Stimulated activated naive B cell treated with anti-CD40 and anti-IgM and Interleukin-4, amounts not matched to agents 10 μg/mL and 1 μg/mL and 100 μg/mL, for 72 hours (primary cell): Measurements from ENCODE around the gene MRPL16.
"Not testable (repeated sequence)": the region's sequence is repeated elsewhere in the genome, so short reads cannot be mapped to it uniquely, and the experiment has no call there.

Experiments used
- ATAC-seq, 2 donors: fragments of 150-1000 bp; cut with Tn5 transposase; replicated peaks; 2 replicates each; pipeline ENCODE4 v1.10.0; 2021; ENCODE audit warnings: moderate library complexity in 1 of 2
- DNase-seq: peaks from one replicate; pipeline ENCODE4 v3.0.0; 2021
- H3K27ac Mint-ChIP-seq: one replicate; pipeline ENCODE4 v1.8.0; 2022; ENCODE audit warnings: mild to moderate bottlenecking, mixed read lengths
- H3K27me3 Mint-ChIP-seq, 2 donors: one replicate each; pipeline ENCODE4 v1.8.0; 2022; ENCODE audit warnings: mixed read lengths in 2 of 2
- H3K36me3 Mint-ChIP-seq, 2 donors: one replicate each; pipeline ENCODE4 v1.8.0; 2022; ENCODE audit warnings: mixed read lengths in 2 of 2, mild to moderate bottlenecking in 1 of 2
- H3K4me1 Mint-ChIP-seq, 2 donors: one replicate each; pipeline ENCODE4 v1.8.0; 2022; ENCODE audit warnings: mixed read lengths in 2 of 2, mild to moderate bottlenecking in 1 of 2
- H3K4me3 Mint-ChIP-seq, 2 donors: one replicate each; pipeline ENCODE4 v1.8.0; 2022; ENCODE audit warnings: mild to moderate bottlenecking in 2 of 2, mixed read lengths in 2 of 2, moderate library complexity in 1 of 2
- H3K9me3 Mint-ChIP-seq, 2 donors: one replicate each; pipeline ENCODE4 v1.8.0; 2022; ENCODE audit warnings: mixed read lengths in 2 of 2, mild to moderate bottlenecking in 1 of 2

Gene MRPL16

GRCh38 chr11:59833602-59834001, 23.0 kb upstream of the MRPL16 start:
- ATAC-seq (no peak), DNase-seq (no peak)
- Mint-ChIP-seq H3K27me3 (no peaks in the 10 kb centered on the region), H3K9me3 (no peaks in the 10 kb centered on the region), H3K27ac (no peak overlapping the region), H3K4me1 (peaks cover 2 to 13% of the 10 kb centered on the region in 2 donors), H3K36me3 (no peaks in the 10 kb centered on the region), H3K4me3 (no peak overlapping the region)

GRCh38 chr11:59829358-59829757, 18.8 kb upstream of the MRPL16 start:
- H3K9me3 Mint-ChIP-seq, result no peaks in the 10 kb centered on the region

DNA sequence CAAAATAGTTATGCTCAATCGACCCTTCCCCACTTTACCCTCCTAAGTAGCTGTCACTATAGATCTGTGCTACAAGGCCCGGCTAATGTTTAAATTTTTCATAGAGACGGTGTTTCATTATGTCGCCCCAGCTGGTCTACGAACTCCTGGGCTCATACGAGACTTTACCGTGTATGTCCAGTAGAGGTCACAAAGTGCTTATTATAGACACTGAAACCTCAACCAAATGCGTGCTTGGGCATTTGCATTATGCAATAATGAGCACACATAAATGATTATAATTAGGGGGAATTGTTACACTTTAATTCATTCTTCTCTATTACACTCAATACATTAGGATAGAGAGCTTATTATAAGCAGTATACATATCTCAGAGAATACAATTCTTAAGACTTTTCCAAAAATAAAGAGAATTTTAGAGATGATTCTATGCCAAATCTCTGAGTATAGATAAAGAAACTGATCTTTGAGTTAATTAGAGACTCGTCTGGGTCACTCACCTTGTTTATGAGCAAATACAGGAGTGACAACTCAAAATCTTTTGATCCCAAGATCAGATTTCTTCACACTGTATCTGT, 12.5 kb upstream of the MRPL16 start:
- Mint-ChIP-seq H3K27ac (no peak overlapping the region), H3K4me1 (peaks cover 10 to 16% of the 10 kb centered on the region in 2 donors), H3K4me3 (no peak overlapping the region), H3K36me3 (no peaks in the 10 kb centered on the region), H3K9me3 (no peaks in the 10 kb centered on the region), H3K27me3 (no peaks in the 10 kb centered on the region)
- peak; percentile 13 for DNase-seq
- ATAC-seq, result peak; percentile 78 to 85

More at GRCh38 chr11:59829358-59829757, 18.8 kb upstream of the MRPL16 start:
- Mint-ChIP-seq H3K27ac (no peak overlapping the region), H3K27me3 (no peaks in the 10 kb centered on the region), H3K4me1 (peaks cover 2 to 13% of the 10 kb centered on the region in 2 donors), H3K36me3 (no peaks in the 10 kb centered on the region), H3K4me3 (no peak overlapping the region)
- DNase-seq (no peak), ATAC-seq (peak; percentile 57 to 66)

GRCh38 chr11:59818572-59818971, 8.0 kb upstream of the MRPL16 start:
- Mint-ChIP-seq H3K27ac (no peak overlapping the region), H3K4me3 (no peak overlapping the region), H3K36me3 (no peaks in the 10 kb centered on the region), H3K27me3 (no peaks in the 10 kb centered on the region), H3K4me1 (peaks cover 17 to 23% of the 10 kb centered on the region in 2 donors), H3K9me3 (no peaks in the 10 kb centered on the region)
- ATAC-seq (no peak), DNase-seq (no peak)

DNA sequence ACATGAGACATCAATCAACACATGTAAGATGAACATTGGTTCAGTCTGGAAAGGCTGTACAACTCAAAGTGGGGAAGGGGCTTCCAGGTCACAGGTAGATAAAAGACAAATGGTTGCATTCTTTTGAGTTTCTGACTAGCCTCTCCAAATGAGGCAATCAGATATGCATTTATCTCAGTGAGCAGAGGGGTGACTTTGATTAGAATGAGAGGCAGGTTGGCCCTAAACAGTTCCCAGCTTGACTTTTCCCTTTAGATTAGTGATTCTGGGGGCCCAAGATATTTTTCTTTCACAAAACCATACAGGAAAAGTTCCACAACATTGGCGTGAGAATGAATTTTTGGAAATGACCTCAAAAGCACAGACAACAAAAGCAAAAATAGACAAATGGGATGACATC, 5.9 kb upstream of the MRPL16 start:
- H3K27ac Mint-ChIP-seq, H3K9me3 Mint-ChIP-seq, H3K4me3 Mint-ChIP-seq, ATAC-seq, H3K27me3 Mint-ChIP-seq, DNase-seq, H3K36me3 Mint-ChIP-seq: not testable (repeated sequence)
- peaks cover 15 to 16% of the 10 kb centered on the region in 2 donors for H3K4me1 Mint-ChIP-seq

DNA sequence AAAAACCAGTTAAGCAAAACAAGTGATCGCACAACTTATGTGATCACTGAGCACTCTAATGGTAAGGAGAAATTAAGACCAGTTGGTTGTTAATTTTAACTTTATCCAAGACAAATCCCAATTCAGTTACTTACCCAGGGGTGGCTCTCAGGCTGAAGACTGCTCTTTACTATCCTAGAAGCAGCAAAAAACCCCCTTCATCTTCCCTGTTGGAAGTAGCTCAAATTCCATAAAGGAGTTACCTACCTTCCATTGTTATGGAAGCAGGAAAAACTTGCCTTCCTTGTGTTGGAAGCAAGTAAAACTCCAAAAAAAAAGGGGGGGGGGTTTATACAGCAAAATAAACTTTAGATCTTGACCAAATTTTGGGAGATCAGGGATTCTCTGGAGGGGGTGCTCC, 5.2 kb upstream of the MRPL16 start:
- peaks cover 20 to 22% of the 10 kb centered on the region in 2 donors for H3K4me1 Mint-ChIP-seq
- peaks cover 0 to 3% of the 10 kb centered on the region in 2 donors for H3K36me3 Mint-ChIP-seq

DNA sequence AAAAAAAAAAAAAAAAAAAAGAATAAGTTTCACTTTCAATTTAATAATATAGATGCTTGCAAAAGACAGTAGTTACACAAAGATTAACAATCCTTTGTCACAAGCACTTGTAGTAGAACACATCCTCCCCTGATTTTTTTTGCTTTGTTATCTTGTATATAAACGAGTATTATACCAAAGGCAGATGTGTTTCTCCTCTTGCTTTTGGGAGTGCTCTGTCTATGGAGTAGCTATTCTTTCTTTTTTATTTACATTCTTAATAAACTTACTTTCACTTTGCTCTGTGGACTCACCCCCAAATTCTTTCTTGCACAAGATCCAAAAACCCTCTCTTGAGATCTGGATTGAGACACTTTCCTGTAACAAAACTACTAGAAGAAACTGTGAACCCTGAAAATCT, 3.4 kb upstream of the MRPL16 start:
- H3K4me3 Mint-ChIP-seq, result peak overlapping the region; percentile 6 to 43
- no peak for DNase-seq

More for the DNA sequence above, 5.2 kb upstream of the MRPL16 start:
- Mint-ChIP-seq H3K27me3 (no peaks in the 10 kb centered on the region), H3K27ac (no peak overlapping the region), H3K4me3 (no peak overlapping the region), H3K9me3 (no peaks in the 10 kb centered on the region)
- DNase-seq (no peak), ATAC-seq (no peak)

GRCh38 chr11:59813364-59813763, 2.8 kb upstream of the MRPL16 start:
- Mint-ChIP-seq H3K4me1 (peaks cover 15 to 25% of the 10 kb centered on the region in 2 donors), H3K27me3 (no peaks in the 10 kb centered on the region), H3K27ac (no peak overlapping the region)

More for the DNA sequence above, 3.4 kb upstream of the MRPL16 start:
- no peak overlapping the region for H3K27ac Mint-ChIP-seq
- H3K27me3 Mint-ChIP-seq, result no peaks in the 10 kb centered on the region
- peaks cover 20 to 31% of the 10 kb centered on the region in 2 donors for H3K4me1 Mint-ChIP-seq
- peaks cover 0 to 3% of the 10 kb centered on the region in 2 donors for H3K36me3 Mint-ChIP-seq
- H3K9me3 Mint-ChIP-seq, result no peaks in the 10 kb centered on the region
- no peak for ATAC-seq

DNA sequence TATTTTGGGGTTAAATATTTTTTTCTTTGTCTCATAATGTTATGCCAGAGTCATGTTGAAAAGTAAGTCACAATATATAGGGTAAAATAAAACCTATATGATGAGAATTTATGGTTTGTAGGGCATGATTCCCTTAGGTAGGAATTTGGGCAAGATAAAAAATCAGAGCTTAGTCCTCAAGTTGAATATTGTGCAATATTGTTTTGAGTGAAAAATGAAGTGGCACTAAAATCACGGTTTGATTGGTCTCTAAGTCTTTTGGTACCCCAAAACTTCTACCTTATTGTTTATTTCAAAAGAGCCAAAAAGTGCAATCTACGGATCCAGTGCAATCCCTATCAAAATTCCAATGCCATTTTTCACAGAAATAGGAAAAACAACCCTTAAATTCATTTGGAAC, 1.6 kb upstream of the MRPL16 start:
- no peaks in the 10 kb centered on the region for H3K9me3 Mint-ChIP-seq
- ATAC-seq (no peak), DNase-seq (no peak)
- H3K4me1 Mint-ChIP-seq, result peaks cover 15 to 24% of the 10 kb centered on the region in 2 donors
- no peaks in the 10 kb centered on the region for H3K27me3 Mint-ChIP-seq
- H3K4me3 Mint-ChIP-seq, result no peak overlapping the region
- H3K27ac Mint-ChIP-seq, result no peak overlapping the region
- H3K36me3 Mint-ChIP-seq, result peaks cover 0 to 6% of the 10 kb centered on the region in 2 donors

More at GRCh38 chr11:59813364-59813763, 2.8 kb upstream of the MRPL16 start:
- Mint-ChIP-seq H3K9me3 (no peaks in the 10 kb centered on the region), H3K36me3 (peaks cover 0 to 6% of the 10 kb centered on the region in 2 donors), H3K4me3 (peak overlapping the region in 1 of 2 donors; percentile 4)
- DNase-seq (no peak), ATAC-seq (no peak)

- ATAC-seq (no peak), DNase-seq (no peak)
- peak overlapping the region; percentile 95 for H3K27ac Mint-ChIP-seq
- no peaks in the 10 kb centered on the region for H3K27me3 Mint-ChIP-seq
- H3K4me1 Mint-ChIP-seq, result peaks cover 8 to 17% of the 10 kb centered on the region in 2 donors
- H3K9me3 Mint-ChIP-seq, result no peaks in the 10 kb centered on the region
- peak overlapping the region; percentile 92 to 97 for H3K4me3 Mint-ChIP-seq
- peaks cover 8 to 16% of the 10 kb centered on the region in 2 donors for H3K36me3 Mint-ChIP-seq
Observed at GRCh38 chr11:59810911-59811259, 307 bp upstream of the MRPL16 start.

GRCh38 chr11:59807047-59807610, 3.4 kb downstream of the MRPL16 start:
- ATAC-seq (no peak), DNase-seq (no peak)
- no peaks in the 10 kb centered on the region for H3K27me3 Mint-ChIP-seq
- no peak overlapping the region for H3K4me3 Mint-ChIP-seq
- no peak overlapping the region for H3K27ac Mint-ChIP-seq
- H3K9me3 Mint-ChIP-seq, result no peaks in the 10 kb centered on the region
- H3K4me1 Mint-ChIP-seq, result peaks cover 6 to 17% of the 10 kb centered on the region in 2 donors
- H3K36me3 Mint-ChIP-seq, result peaks cover 8 to 23% of the 10 kb centered on the region in 2 donors

- H3K27ac Mint-ChIP-seq, result no peak overlapping the region
- H3K4me1 Mint-ChIP-seq, result no peaks in the 10 kb centered on the region
- H3K27me3 Mint-ChIP-seq, result no peaks in the 10 kb centered on the region
- no peak for DNase-seq
- no peak for ATAC-seq
- peaks cover 8 to 33% of the 10 kb centered on the region in 2 donors for H3K36me3 Mint-ChIP-seq
- H3K4me3 Mint-ChIP-seq, result no peak overlapping the region
- H3K9me3 Mint-ChIP-seq, result no peaks in the 10 kb centered on the region
Observed at GRCh38 chr11:59804061-59804460, 6.5 kb downstream of the MRPL16 start.

DNA sequence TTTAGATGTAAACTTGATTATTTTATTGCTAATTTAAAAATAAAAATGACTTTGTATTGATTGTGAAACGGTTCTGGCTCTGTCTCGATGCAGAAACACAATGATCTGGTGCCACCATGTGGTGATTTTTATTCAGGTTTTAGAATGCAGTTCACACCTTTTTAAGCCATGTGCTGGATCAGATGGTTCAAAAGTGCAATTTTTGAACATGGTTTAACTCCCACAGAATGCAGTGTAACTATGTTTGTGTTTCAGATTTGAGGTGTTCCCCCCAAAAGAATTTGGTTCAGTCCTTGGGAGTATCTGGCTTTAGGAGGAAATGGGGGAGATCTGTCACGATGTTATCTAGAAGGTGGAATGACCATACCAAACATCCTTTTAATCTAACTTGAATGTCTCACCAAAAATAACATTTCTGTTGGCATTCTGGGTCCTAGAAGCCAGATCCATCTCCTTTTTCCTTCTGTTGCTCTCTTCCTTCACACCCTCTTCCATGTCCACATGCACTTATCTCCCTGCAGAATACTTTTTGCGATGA, 7.9 kb downstream of the MRPL16 start:
- H3K27me3 Mint-ChIP-seq, result no peaks in the 10 kb centered on the region
- no peak overlapping the region for H3K27ac Mint-ChIP-seq
- no peaks in the 10 kb centered on the region for H3K4me1 Mint-ChIP-seq
- H3K9me3 Mint-ChIP-seq, result no peaks in the 10 kb centered on the region
- DNase-seq (peak; percentile 15), ATAC-seq (peak; percentile 64 to 69)
- peaks cover 8 to 30% of the 10 kb centered on the region in 2 donors for H3K36me3 Mint-ChIP-seq
- H3K4me3 Mint-ChIP-seq, result no peak overlapping the region

GRCh38 chr11:59801981-59802638, 8.5 kb downstream of the MRPL16 start:
- H3K36me3 Mint-ChIP-seq, result peaks cover 8 to 35% of the 10 kb centered on the region in 2 donors
- H3K27ac Mint-ChIP-seq, result no peak overlapping the region
- H3K4me3 Mint-ChIP-seq, result no peak overlapping the region
- H3K27me3 Mint-ChIP-seq, result no peaks in the 10 kb centered on the region
- no peaks in the 10 kb centered on the region for H3K4me1 Mint-ChIP-seq
- DNase-seq, result no peak
- peak in 1 of 2 donors; percentile 16 for ATAC-seq
- no peaks in the 10 kb centered on the region for H3K9me3 Mint-ChIP-seq
